B cell (primary cell): ENCODE measurements around the gene OTOP2. TPM values are rescaled to one million over a fixed set of nuclear protein-coding genes. Genes with fewer than 3 reads are reported as not detected.

Experiments
- ATAC-seq: fragments of 200-7000 bp; cut with Tn5 transposase; one replicate; pipeline ENCODE4 v1.10.0; 2021; ENCODE audit warnings: low read depth, mild to moderate bottlenecking, moderate number of reproducible peaks, moderate library complexity
- CTCF ChIA-PET: fragments of 350-600 bp; sonication (Branson Sonifier 250); formaldehyde crosslinking; loops from one replicate; lab custom pipeline; 2021; ENCODE audit warnings: antibody characterized with exemption, inconsistent platforms; lab: Charles Lee
- POLR2A ChIA-PET: fragments of 350-600 bp; sonication (Branson Sonifier 250); formaldehyde crosslinking; loops from one replicate; lab custom pipeline; 2021; ENCODE audit warnings: antibody characterized with exemption; lab: Charles Lee
- DNase-seq: peaks from one replicate; pipeline ENCODE4 v3.0.0; 2013
- H2AFZ ChIP-seq: 2 replicates; pipeline ENCODE4 v1.6.1; 2012; ENCODE audit warnings: mild to moderate bottlenecking, low read depth, low read length; ENCODE audit not compliant: insufficient read depth, poor library complexity, severe bottlenecking
- H3K27ac ChIP-seq, 2 donors: 1 replicate in 1 of 2; 2 replicates in 1 of 2; pipeline ENCODE4 v1.5.1; 2012 to 2013; ENCODE audit warnings: low read length in 2 of 2, mild to moderate bottlenecking in 2 of 2, moderate library complexity in 1 of 2
- H3K27me3 ChIP-seq, 4 experiments: fragments of 200-600 bp in 1 of 4; sonication (generic) in 1 of 4; replicated peaks in 1 of 4; 1 replicate in 2 of 4; 2 replicates in 2 of 4; pipeline versions ENCODE4 v1.6.1 to v1.7.0; 2013 to 2016; ENCODE audit warnings: low read length in 3 of 4, mild to moderate bottlenecking in 2 of 4, mixed read lengths in 1 of 4, moderate library complexity in 1 of 4; ENCODE audit not compliant: insufficient read depth in 4 of 4, control insufficient read depth in 3 of 4; ENCODE audit errors: control extremely low read depth in 1 of 4
- H3K36me3 ChIP-seq, 2 experiments: replicated peaks in 1 of 2; 1 replicate in 1 of 2; 2 replicates in 1 of 2; pipeline versions ENCODE4 v1.6.1 to v1.7.1; 2013; ENCODE audit warnings: low read length in 1 of 2; ENCODE audit not compliant: insufficient read depth in 2 of 2, control insufficient read depth in 1 of 2; ENCODE audit errors: control extremely low read depth in 1 of 2, extremely low read depth in 1 of 2
- H3K4me1 ChIP-seq, 2 donors: fragments of 200-600 bp in 1 of 2; sonication (generic) in 1 of 2; 1 replicate in 1 of 2; 2 replicates in 1 of 2; pipeline versions ENCODE4 v1.5.1 to v1.6.1; 2013 to 2017; ENCODE audit warnings: low read length in 2 of 2; ENCODE audit not compliant: control insufficient read depth in 2 of 2, insufficient read depth in 2 of 2
- H3K4me2 ChIP-seq: replicated peaks from 2 replicates; pipeline ENCODE3; 2012; ENCODE audit warnings: mild to moderate bottlenecking, low read depth, low read length; ENCODE audit not compliant: poor library complexity, severe bottlenecking
- H3K4me3 ChIP-seq, 5 experiments: fragments of 200-600 bp in 1 of 5; sonication (generic) in 1 of 5; 1 replicate in 3 of 5; 2 replicates in 2 of 5; pipeline versions ENCODE4 v1.5.1 to v1.7.0; 2011 to 2016; ENCODE audit warnings: low read length in 4 of 5, mild to moderate bottlenecking in 4 of 5, low read depth in 2 of 5, control low read depth in 1 of 5, moderate library complexity in 1 of 5; ENCODE audit not compliant: insufficient read depth in 1 of 5; ENCODE audit errors: control extremely low read depth in 1 of 5, extremely low read depth in 1 of 5
- H3K79me2 ChIP-seq: fragments of 200-600 bp; sonication (generic); one replicate; pipeline ENCODE4 v1.6.0; 2016; ENCODE audit warnings: low read length; ENCODE audit not compliant: control insufficient read depth, insufficient read depth
- H3K9ac ChIP-seq: fragments of 200-600 bp; sonication (generic); 2 replicates; pipeline ENCODE4 v1.6.1; 2017; ENCODE audit warnings: mild to moderate bottlenecking, low read length, moderate library complexity
- H3K9me3 ChIP-seq, 3 donors: one replicate each; pipeline versions ENCODE4 v1.6.1 to v1.7.1; 2013; ENCODE audit warnings: low read length in 2 of 3; ENCODE audit not compliant: control insufficient read depth in 2 of 3, insufficient read depth in 1 of 3; ENCODE audit errors: control extremely low read depth in 1 of 3
- H4K20me1 ChIP-seq: 2 replicates; pipeline ENCODE4 v1.6.0; 2012; ENCODE audit warnings: mild to moderate bottlenecking, low read length; ENCODE audit not compliant: insufficient read depth, control insufficient read depth, poor library complexity, severe bottlenecking
- H3K27ac Mint-ChIP-seq: one replicate; pipeline ENCODE4 v1.8.0; 2021; ENCODE audit warnings: mixed read lengths
- H3K27me3 Mint-ChIP-seq: one replicate; pipeline ENCODE4 v1.8.0; 2021; ENCODE audit warnings: mixed read lengths
- H3K4me1 Mint-ChIP-seq: one replicate; pipeline ENCODE4 v1.8.0; 2021; ENCODE audit warnings: mixed read lengths
- H3K4me3 Mint-ChIP-seq: one replicate; pipeline ENCODE4 v1.8.0; 2021; ENCODE audit warnings: mixed read lengths
- H3K9me3 Mint-ChIP-seq: one replicate; pipeline ENCODE4 v1.8.0; 2022; ENCODE audit warnings: mixed read lengths; ENCODE audit not compliant: insufficient read depth
- EZH2 ChIP-seq: IDR thresholded peaks from 2 replicates; pipeline ENCODE4 v1.6.1; 2012; ENCODE audit warnings: borderline replicate concordance, low read depth, mild to moderate bottlenecking, moderate library complexity, low read length; ENCODE audit not compliant: insufficient read depth, poor library complexity, severe bottlenecking
- WGBS: methylation state at CpG from one replicate; pipeline ENCODE4 v1.1.5; 2013; ENCODE audit warnings: missing lambda C conversion rate; ENCODE audit not compliant: insufficient coverage; 5-methylcytosine and 5-hydroxymethylcytosine counted together
- intact Hi-C: fragments of 100-400 bp; cut with micrococcal nuclease; formaldehyde crosslinking; loops from one replicate; pipeline ENCODE4 v1.10.0; 2022
- polyA plus RNA-seq: library from polyadenylated mRNA; depleted of rRNA; stranded (reverse); fragments of >200 nt; gene quantifications from 2 replicates; pipeline ENCODE4 v1.2.3, GENCODE V29; 2012
- total RNA-seq, 2 donors: library from RNA; stranded (reverse); fragments of 120-200 nt in 1 of 2; gene quantifications; 1 replicate in 1 of 2; 2 replicates in 1 of 2; pipeline versions ENCODE4 v1.2.3 to v1.2.4, GENCODE V29; 2013 to 2022
- TF ChIP-seq, protein P1 (sequence below): fragments of 200-600 bp; IDR thresholded peaks from one replicate; pipeline ENCODE4 v1.8.0; 2022; ENCODE audit warnings: antibody characterized with exemption, mild to moderate bottlenecking

Gene OTOP2
- total and polyA plus RNA-seq, 2 donors (not counting 1 experiment from before 2014, with no cell fraction given): not detected

DNA sequence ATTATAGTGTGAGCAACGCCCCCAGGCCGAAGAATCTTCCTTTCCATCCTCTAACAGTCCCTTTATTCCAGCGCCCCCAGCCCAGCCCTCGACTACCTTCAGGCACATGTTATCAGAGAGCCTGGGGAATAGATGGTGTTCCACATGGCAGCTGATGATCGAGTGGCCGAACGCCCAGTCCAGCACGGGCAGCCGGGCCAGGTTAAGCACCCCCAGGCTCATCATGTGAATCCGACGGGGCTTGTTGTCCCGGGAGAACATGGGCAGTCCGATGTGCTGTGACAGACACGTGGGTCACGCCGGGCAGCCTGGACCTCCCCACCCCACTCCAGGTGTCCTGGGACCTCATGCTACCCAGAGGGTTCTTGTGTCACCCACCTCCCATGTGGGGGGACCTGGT, 44.8 kb upstream of the OTOP2 start:
- WGBS: 91% methylated on average over 14 of the region's 16 CpGs
- Mint-ChIP-seq H3K27ac (no peak overlapping the region), H3K4me1 (no peaks in the 10 kb centered on the region), H3K4me3 (no peak overlapping the region), H3K27me3 (peaks cover 5% of the 10 kb centered on the region), H3K9me3 (no peaks in the 10 kb centered on the region)
- no peaks in the 10 kb centered on the region for H3K9me3 ChIP-seq
- intact Hi-C loops: no loop called here
- H4K20me1 ChIP-seq: no peaks in the 10 kb centered on the region
- H3K36me3 ChIP-seq: no peaks in the 10 kb centered on the region
- H3K4me2 ChIP-seq: no peak overlapping the region
- no peak overlapping the region for H3K9ac ChIP-seq
- TF ChIP-seq EZH2: no peak
- TF ChIP-seq, protein P1, sequence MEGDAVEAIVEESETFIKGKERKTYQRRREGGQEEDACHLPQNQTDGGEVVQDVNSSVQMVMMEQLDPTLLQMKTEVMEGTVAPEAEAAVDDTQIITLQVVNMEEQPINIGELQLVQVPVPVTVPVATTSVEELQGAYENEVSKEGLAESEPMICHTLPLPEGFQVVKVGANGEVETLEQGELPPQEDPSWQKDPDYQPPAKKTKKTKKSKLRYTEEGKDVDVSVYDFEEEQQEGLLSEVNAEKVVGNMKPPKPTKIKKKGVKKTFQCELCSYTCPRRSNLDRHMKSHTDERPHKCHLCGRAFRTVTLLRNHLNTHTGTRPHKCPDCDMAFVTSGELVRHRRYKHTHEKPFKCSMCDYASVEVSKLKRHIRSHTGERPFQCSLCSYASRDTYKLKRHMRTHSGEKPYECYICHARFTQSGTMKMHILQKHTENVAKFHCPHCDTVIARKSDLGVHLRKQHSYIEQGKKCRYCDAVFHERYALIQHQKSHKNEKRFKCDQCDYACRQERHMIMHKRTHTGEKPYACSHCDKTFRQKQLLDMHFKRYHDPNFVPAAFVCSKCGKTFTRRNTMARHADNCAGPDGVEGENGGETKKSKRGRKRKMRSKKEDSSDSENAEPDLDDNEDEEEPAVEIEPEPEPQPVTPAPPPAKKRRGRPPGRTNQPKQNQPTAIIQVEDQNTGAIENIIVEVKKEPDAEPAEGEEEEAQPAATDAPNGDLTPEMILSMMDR: no peak
- H3K27me3 ChIP-seq: peaks cover 0 to 4% (median 0%) of the 10 kb centered on the region in 4 experiments
- no peak overlapping the region for H2AFZ ChIP-seq
- H3K4me1 ChIP-seq: no peaks in the 10 kb centered on the region
- no peaks in the 10 kb centered on the region for H3K79me2 ChIP-seq
- no peak for ATAC-seq
- no peak overlapping the region for H3K4me3 ChIP-seq
- POLR2A ChIA-PET: no interaction called here
- DNase-seq: no peak
- CTCF ChIA-PET: interaction anchor here (1.3 kb wide), 1 partner anchor 17 kb away, joined by 4 read pairs; no protein-coding TSS in a partner anchor
- H3K27ac ChIP-seq: no peak overlapping the region

DNA sequence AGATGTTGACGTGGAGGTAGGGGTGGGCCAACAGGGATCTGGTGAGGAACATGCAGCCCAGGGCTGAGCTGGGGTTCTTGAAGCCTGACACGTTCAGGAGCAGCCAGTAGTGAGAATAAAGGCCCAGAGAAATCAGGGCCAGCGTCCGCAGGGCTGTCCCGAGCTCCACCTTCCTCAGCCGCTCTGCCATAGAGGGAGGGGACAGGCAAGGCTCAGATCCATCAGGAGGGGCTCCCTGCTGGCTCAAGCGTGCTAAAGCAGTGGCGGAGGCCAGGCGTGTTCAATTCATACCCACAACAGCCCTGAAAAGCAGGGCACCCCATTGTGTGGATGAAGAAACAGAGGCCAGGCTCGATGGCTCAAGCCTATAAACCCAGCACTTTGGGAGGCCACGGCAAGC, 43.0 kb upstream of the OTOP2 start:
- WGBS: 89% methylated on average over 9 of the region's 11 CpGs
- no peak overlapping the region for H3K27ac ChIP-seq
- H3K9me3 ChIP-seq: no peaks in the 10 kb centered on the region
- H3K4me3 Mint-ChIP-seq: no peak overlapping the region
- H3K79me2 ChIP-seq: no peaks in the 10 kb centered on the region
- CTCF ChIA-PET: interaction anchor here (1.2 to 1.4 kb wide), 2 partner anchors 16 to 110 kb away, joined by 3 to 4 read pairs; no protein-coding TSS in a partner anchor
- H3K4me1 Mint-ChIP-seq: no peaks in the 10 kb centered on the region
- TF ChIP-seq, protein P1: no peak
- no peak for TF ChIP-seq EZH2
- no peak overlapping the region for H3K9ac ChIP-seq
- H3K4me2 ChIP-seq: no peak overlapping the region
- no peak overlapping the region for H3K27ac Mint-ChIP-seq
- H3K36me3 ChIP-seq: no peaks in the 10 kb centered on the region
- H3K4me1 ChIP-seq: no peaks in the 10 kb centered on the region
- peaks cover 0 to 10% (median 0%) of the 10 kb centered on the region in 4 experiments for H3K27me3 ChIP-seq
- no peaks in the 10 kb centered on the region for H3K9me3 Mint-ChIP-seq
- no peak for DNase-seq
- intact Hi-C loops: no loop called here
- H3K27me3 Mint-ChIP-seq: peaks cover 11% of the 10 kb centered on the region
- H4K20me1 ChIP-seq: no peaks in the 10 kb centered on the region
- ATAC-seq: no peak
- no peak overlapping the region for H2AFZ ChIP-seq
- H3K4me3 ChIP-seq: no peak overlapping the region
- POLR2A ChIA-PET: no interaction called here
